Inferior parietal cortex (tissue), 1 donor: ENCODE measurements around the gene COX6B2.

Experiments used
- DNase-seq: peaks from one replicate; pipeline ENCODE4 v3.0.0-alpha.2; 2016; ENCODE audit errors: extremely low spot score

The COX6B2 gene

DNA sequence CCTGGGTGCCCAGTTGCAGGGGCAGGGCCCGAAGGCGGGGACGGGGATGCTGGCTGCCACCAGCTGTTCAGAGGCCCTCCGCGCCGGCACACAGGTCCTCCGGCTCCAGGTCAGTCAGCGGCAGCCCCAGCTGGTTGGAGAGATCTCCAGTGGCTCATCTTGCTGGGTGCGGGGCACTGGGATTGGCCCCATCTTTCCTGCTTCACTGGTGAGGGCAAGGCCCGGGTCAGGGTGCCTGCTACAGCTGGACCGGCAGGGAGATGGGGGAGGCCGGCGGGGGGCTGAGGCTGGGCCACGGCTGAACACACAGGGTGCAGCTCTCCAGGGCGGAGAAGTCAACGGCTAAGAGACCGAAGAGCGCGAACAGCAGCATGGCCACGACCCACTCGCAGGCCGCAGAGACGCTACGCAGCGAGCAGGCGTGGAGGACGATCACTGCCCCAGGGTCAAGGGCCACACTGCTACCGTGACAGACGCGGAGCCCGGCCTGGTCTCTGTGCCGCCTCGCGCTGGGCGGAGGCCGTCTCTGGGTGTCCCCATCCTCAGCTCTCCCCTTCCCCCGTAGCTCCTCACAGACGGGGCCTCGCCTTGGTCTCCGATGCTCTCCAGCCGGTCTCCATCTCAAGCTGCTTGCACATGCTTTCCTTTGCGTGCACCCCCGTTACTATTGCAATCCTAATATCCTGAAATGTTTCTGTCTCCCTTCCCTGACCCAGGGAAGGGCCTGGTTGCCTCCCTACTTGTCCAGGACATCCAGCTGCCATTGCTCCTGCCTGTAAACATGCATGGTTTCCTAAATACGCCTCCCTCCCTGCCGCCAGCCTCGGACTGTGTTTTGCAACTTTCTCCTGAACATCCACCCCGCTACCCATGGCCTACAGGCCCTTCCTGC is 41.7 kb downstream of the COX6B2 start:
- DNase-seq = no peak

DNA sequence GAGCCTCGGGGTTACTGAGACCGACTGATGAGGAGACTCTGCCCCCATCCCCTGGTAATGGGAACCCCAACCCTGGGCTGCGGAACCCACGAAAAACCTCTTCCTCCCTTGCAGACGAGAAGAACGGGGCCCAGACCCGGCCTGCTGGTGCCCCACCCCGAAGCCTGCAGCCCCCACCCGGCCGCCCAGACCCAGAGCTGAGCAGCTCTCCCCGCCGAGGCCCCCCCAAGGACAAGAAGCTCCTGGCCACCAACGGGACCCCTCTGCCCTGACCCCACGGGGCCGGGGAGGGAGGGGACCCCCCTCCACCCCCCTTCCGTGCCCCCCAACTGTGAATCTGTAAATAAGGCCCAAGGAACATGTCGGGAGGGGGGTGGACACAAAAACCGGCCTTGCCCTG is 42.7 kb downstream of the COX6B2 start:
- no peak for DNase-seq

DNA sequence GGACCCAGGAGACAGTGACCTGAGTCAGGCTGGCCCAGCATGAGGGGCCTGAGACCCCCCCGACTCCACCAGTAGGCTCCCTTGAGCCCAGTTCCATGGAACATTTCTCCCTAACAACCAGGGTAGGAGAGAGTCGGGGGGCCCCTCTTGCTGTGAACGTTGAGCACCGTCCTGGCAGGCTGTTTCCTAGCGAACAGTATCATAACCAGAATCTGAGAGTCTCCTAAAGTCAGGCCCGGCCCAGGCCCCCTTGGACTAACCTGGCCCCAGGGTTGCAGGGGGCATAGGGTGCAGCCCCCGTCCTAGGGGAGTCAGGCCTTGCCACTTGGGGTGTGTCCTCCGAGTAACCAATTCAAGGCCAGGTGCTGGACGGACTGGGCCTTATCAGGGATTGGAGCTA is 43.1 kb downstream of the COX6B2 start:
- no peak for DNase-seq

DNA sequence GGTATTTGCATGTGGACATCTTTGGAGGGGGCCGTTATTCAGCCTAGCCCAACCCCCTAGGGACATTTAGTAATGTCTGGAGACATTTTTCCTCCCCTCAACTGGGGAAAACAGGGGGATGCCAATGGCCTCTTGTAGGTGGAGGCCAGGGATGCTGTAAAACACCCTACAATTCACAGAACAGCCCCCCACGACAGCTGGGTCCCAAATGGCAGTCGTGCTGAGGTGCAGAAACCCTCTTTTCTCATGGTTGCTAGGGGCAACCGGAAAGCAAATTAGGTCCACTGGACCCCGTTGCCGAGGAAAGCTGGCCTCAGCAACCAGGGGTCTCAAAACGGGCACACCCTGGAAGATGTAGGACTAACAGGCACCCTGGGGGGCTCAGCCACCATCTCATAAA is 44.0 kb downstream of the COX6B2 start:
- DNase-seq = no peak

DNA sequence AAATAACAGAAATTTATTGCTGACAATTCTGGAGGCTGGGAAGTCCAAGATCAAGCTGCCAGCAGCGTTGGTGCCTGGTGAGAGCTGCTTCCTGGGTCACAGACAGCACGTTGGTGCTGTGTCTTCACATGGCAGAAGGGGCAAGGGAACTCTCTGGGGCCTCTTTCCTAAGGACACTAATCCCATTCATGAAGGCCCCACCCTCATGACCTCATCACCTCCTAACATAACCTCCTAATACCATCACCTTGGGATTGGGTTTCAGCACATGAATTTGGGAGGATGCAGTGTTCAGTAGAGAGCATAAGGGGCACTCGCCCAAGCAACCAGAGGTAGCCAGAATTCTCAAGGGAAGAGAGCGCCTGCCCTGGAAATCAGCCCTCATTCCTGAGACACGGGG is 45.1 kb downstream of the COX6B2 start:
- DNase-seq = no peak

DNA sequence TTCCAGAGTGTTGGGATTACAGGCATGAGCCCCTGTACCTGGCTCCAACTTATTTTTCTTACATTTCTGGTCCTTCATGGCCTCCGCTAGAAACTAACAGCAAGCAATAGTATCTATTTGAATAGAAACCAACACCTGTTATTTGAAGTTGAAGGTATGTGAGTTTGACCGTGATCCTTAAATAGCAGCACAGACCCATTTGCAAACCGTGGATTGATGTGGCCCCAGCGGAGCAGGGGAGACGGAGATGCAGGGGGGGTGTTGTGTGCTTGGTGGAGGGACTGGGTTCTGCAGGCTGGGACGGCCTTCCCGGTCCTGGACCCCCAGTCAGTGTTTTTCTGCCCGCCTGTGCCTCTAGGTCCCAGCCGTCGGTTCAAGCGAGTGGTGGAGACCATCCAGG is 46.2 kb downstream of the COX6B2 start:
- no peak for DNase-seq

DNA sequence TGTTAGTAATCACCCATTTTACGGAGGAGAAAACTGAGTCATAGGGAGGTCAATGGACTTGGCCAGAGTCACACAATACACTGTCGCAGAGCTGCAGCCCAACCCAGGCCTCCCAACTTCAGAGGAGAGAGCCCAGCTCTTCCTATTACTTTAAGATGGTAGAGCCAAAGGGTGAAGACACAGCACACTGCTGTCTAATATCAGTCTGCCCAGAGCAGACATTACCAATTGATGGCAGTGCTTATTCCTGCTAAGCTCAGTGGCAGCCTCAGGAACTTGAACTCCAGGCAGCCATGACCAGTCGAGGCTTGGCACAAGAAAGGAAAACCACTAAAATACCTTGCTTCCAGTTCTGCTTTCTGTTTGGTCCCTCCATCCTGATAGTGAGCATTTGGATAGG is 47.8 kb downstream of the COX6B2 start:
- no peak for DNase-seq

DNA sequence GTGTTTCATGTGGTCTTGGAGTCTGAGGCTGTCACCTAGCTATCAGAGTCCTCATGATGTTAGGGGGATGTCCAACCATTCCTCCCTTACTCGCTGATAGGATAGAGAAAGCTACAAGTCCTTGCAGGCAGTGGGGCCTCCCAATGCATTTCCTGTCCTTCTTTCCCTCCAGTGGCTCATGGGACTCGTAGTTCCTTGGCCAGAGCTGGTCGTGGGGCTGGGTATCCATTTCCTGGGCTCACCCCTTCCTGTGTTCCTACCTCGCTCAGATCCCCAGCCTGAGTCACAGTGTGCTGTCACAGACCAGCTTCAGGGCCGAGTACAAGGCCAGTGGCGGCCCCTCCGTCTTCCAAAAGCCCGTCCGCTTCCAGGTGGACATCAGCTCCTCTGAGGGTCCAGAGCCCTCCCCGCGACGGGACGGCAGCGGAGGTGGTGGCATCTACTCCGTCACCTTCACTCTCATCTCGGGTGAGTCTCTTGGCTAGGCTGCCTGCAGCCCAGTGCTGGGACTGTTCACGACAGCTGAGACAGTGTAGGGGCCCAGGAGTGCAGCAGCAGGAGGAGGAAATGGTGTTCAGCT is 48.4 kb downstream of the COX6B2 start:
- DNase-seq = no peak

DNA sequence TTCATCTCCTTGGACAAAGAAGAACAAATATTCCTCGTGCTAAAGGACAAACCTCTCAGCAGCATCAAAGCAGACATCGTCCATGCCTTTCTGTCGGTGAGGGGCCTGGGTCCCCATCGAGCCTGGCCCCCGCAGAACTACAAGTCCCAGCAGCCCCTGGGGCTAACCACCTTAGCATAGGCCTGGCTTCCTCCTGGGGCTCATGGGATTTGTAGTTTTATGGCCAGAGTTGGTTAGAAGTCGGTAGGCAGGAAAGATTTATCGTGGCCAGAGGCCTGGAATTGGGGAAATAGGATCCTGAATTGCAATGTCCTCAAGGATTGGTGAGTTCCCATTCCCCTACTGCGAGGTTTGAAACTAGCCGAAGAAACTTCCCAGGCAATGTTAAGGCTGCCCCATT is 49.0 kb downstream of the COX6B2 start:
- no peak for DNase-seq

DNA sequence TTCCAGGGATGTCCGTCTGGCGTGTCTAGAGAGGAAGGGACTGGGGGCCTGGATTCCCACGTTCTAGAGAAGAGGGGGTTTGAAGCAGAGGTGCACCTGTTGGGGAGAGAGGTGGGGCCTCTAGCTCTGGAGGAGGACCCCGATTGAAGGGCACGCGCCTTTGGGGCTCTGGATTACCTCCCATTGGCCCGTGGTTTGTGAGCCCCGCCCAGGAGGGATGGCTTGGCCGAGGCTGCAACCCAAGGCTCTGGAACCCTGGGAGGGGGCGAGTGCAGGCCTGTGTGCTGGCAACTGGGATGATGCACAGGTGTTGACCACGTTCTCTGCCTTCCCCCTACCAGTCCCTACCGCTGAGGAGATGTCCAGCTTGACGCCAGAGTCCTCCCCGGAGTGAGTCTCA is 49.5 kb downstream of the COX6B2 start:
- DNase-seq = no peak

DNA sequence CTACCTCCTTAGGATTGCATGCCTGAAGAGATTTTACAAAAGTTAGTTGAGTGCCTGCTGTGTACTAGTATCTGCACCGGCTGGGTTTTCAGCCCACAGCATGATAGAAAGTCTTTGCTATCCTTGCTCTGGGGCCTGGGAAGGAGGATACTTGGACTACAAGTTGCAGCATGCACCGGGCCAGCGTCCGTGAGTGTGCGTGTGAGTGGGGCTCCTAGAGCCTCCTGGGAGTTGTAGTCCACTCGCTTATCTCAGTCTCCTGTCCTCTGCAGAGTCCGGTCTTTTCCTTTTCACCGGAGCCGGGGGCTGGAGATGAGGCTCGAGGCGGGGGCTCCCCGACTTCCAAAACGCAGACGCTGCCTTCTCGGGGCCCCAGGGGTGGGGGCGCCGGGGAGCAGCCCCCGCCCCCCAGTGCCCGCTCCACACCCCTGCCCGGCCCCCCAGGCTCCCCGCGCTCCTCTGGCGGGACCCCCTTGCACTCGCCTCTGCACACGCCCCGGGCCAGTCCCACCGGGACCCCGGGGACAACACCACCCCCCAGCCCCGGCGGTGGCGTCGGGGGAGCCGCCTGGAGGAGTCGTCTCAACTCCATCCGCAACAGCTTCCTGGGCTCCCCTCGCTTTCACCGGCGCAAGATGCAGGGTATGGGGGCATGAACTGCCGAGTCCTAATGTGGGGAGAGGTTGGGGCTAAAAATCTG is 50.1 kb downstream of the COX6B2 start:
- DNase-seq = no peak

DNA sequence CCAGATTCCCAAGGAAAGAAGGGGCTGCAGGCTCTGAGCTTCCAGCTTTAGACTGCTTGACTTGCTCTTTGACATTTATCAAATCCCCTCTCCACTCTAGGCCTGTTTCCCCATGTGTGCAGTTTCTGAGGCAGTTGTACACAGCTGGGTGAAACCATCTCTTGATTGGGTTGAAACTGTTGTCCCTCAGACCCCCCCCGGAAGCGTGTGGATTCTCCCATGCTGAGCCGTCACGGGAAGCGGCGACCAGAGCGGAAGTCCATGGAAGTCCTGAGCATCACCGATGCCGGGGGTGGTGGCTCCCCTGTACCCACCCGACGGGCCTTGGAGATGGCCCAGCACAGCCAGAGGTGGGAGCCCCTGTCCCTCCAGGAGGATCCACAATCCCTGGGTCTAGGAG is 51.0 kb downstream of the COX6B2 start:
- no peak for DNase-seq

DNA sequence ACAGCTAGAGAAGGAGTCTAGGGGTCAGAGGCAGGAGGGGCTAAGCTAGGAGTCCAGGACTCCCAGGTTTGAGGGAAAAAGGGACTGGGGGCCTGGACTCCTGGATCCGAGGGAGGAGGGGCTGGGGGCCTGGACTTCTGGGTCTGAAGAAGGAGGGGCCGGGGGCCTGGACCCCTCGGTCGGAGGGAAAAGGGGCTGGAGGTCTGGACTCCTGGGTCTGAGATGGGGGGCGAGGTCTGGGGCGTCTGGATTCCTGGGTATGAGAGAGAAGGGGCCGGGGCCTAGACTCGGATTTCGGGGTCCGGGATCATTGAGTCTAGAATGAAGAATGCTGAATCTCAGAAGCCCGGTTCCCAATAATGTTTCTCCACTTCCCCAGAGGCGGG is 52.2 kb downstream of the COX6B2 start:
- DNase-seq = no peak

DNA sequence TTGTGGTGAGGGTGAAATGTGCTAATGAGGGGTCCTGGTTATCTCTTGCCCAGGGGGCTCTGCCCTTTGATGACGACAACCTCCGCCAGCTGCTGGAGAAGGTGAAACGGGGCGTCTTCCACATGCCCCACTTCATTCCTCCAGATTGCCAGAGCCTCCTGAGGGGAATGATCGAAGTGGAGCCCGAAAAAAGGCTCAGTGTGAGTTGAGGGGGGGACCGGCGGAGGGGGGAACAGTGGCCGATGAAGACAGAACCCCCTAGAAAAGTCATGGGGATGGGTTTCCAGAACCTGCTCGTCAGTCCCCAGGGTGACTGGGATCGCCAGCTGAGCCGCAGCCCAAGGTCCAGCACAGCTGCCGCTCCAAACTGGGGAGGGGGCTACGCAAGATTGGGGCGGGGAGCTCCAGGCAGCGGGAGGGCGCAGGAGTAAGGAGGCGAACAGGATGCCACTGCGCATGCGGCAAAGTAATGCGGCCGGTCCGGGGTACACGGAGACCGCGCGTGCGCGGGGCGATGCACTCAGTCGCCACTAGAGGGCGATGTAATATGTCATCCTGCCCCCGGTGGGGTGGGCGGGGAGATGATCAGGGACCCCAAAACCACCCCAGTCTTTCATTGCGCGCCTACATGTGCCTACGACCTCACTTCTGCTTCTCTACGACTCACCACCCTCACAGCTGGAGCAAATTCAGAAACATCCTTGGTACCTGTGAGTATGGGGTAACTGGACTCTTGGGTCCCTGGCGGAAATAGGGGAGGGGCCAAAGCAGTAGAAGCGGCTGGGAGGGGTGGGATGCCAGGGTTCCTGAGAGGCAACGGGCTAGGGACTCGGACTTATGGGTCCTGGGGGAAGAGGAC is 52.8 kb downstream of the COX6B2 start:
- peak; percentile 91 for DNase-seq

DNA sequence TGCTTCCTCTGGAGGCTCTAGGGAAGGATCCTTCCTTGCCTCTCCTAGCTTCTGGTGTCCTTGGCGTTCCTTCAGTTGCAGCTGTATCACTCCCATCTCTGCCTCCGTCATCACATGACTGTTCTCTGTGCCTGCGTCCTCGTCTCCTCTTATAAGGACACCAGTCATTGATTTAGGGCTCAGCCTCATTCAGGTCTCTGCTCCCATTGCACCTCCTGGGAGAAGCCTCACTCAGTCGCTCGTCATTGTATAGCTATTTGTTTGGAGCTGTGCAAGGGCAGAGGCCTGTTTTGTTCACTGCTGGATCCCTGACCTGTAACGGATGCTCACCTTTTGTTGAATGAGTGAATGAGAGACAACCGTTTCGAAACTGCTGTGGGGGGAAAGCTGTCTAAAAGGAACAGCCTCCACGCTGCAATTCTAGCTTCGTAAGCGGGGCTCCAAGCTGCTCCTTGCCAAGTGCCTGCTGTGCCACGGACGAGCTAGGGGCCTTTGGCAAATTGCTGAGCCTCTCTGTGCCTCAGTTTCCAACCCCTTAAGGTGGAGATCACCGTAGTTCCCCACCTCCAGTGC is 53.5 kb downstream of the COX6B2 start:
- DNase-seq = peak; percentile 64

DNA sequence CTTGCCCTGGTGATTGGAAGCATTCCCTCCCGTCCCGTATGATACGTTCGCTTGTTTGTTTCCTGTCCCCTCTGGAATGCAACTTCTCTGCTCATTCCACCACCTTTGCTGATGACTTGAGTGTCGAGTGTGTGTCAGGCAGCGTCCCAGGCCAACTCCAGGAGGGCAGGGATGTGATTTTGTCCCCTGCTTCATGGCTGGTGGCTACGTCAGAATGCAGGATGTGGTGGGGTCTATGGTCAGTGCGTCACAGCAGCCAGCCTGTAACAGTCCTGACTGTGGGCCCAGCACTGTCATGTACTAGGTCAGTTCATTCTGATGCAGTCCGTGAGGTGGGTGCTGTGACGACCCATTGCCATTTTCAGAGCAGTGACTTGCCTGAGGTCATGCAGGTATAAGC is 54.5 kb downstream of the COX6B2 start:
- DNase-seq = no peak
